Coronary artery (tissue), 2 donors: ENCODE results near the gene RGS10.

Experiments used
- DNase-seq: peaks from one replicate; pipeline ENCODE4 v3.0.0-alpha.2; 2017; ENCODE audit warnings: low spot score
- H3K27ac ChIP-seq, 2 donors: fragments of 200-600 bp; sonication (generic); one replicate each; pipeline ENCODE4 v1.5.1; 2016 to 2019
- H3K4me3 ChIP-seq: fragments of 200-600 bp; sonication (generic); 2 replicates; pipeline ENCODE4 v1.5.1; 2016; ENCODE audit warnings: mild to moderate bottlenecking, moderate library complexity
- CTCF ChIP-seq: fragments of 200-600 bp; sonication (generic); IDR thresholded peaks from one replicate; pipeline ENCODE4 v1.5.1; 2019; ENCODE audit warnings: antibody characterized with exemption

The RGS10 gene

GRCh38 chr10:119460369-119461195 is 81.9 kb downstream of the RGS10 start:
- TF ChIP-seq CTCF: no peak
- Histone ChIP-seq H3K4me3 (no peak overlapping the region), H3K27ac (no peak overlapping the region)
- no peak for DNase-seq

- no peak for DNase-seq
- Histone ChIP-seq H3K4me3 (no peak overlapping the region), H3K27ac (no peak overlapping the region)
- no peak for TF ChIP-seq CTCF
Measured at GRCh38 chr10:119459681-119460340, 82.7 kb downstream of the RGS10 start.

GRCh38 chr10:119457966-119458766 is 84.4 kb downstream of the RGS10 start:
- no peak for TF ChIP-seq CTCF
- DNase-seq: no peak
- H3K27ac ChIP-seq: no peak overlapping the region
- H3K4me3 ChIP-seq: no peak overlapping the region

- TF ChIP-seq CTCF: no peak
- no peak overlapping the region for H3K4me3 ChIP-seq
- DNase-seq: no peak
- no peak overlapping the region for H3K27ac ChIP-seq
Measured at GRCh38 chr10:119456435-119456810, 86.1 kb downstream of the RGS10 start.

GRCh38 chr10:119455609-119456434 is 86.7 kb downstream of the RGS10 start:
- Histone ChIP-seq H3K4me3 (no peak overlapping the region), H3K27ac (no peak overlapping the region)
- no peak for DNase-seq
- TF ChIP-seq CTCF: no peak

- no peak for DNase-seq
- no peak for TF ChIP-seq CTCF
- Histone ChIP-seq H3K4me3 (no peak overlapping the region), H3K27ac (no peak overlapping the region)
Measured at GRCh38 chr10:119454990-119455389, 87.5 kb downstream of the RGS10 start.
